Right ventricle myocardium inferior (tissue), 1 donor: ENCODE measurements around the gene LRRC7. TPM values are rescaled to one million over a fixed set of nuclear protein-coding genes. Genes with fewer than 3 reads are reported as not detected.

ENCODE experiments used
- ATAC-seq: fragments of 200-7000 bp; cut with Tn5 transposase; one replicate; pipeline ENCODE4 v1.9.1; 2020; ENCODE audit warnings: mild to moderate bottlenecking, moderate library complexity
- DNase-seq: peaks from one replicate; pipeline ENCODE4 v3.0.0; 2021; ENCODE audit errors: missing footprints
- intact Hi-C: fragments of 100-400 bp; cut with DNase I; formaldehyde crosslinking; loops from one replicate; pipeline ENCODE4 v1.11.0; 2022
- total RNA-seq: library from RNA; stranded (reverse); fragmentation: NEBNext Ultra II Directional; extraction: Animal tissue kit (Norgen Biotek cat#: 25700); gene quantifications from one replicate; pipeline ENCODE4 v1.2.1, GENCODE V29; 2021
- donor health status: DM: no; HTN: yes; CAD: no; lungs with severe emphysema.

Gene LRRC7
- total RNA-seq, 1 donor from 2014 or later = 3.3 TPM

GRCh38 chr1:69985376-69985775, 417.7 kb downstream of the LRRC7 start:
- DNase-seq = no peak
- ATAC-seq = no peak
- intact Hi-C loops = no loop called here

GRCh38 chr1:69985901-69986439, 418.2 kb downstream of the LRRC7 start:
- DNase-seq (no peak), ATAC-seq (no peak)
- intact Hi-C loops = no loop called here

- no peak for ATAC-seq
- intact Hi-C loops = no loop called here
These were observed 420.2 kb downstream of the LRRC7 start for GRCh38 chr1:69987881-69988280.

GRCh38 chr1:69991644-69992043, 423.9 kb downstream of the LRRC7 start:
- DNase-seq (no peak), ATAC-seq (no peak)
- intact Hi-C loops = loop anchor here (1.0 kb wide), 1 partner anchor 12 kb away; no protein-coding TSS in a partner anchor

More at GRCh38 chr1:69987881-69988280, 420.2 kb downstream of the LRRC7 start:
- DNase-seq = no peak

GRCh38 chr1:69992594-69992993, 424.9 kb downstream of the LRRC7 start:
- ATAC-seq (no peak), DNase-seq (no peak)
- intact Hi-C loops = no loop called here

DNA sequence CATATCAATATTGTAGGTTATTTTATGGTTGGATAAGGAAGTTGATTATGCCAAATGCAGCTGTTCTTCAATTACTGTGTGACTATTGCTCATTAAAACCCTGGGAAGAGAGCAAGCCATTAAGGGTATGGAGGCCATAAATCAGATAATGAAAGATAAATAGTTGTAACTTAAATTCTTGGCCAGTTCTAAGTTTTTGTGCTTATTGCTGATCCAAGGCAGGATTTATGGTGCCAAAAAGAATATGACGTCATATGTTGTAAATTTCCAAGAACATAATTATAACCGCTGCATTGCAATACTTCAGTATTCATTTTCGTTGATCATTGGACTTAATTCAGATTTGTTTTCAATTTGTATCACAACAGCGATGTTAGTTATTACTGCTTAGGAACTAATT, 426.1 kb downstream of the LRRC7 start:
- intact Hi-C loops = no loop called here
- ATAC-seq (no peak), DNase-seq (no peak)

DNA sequence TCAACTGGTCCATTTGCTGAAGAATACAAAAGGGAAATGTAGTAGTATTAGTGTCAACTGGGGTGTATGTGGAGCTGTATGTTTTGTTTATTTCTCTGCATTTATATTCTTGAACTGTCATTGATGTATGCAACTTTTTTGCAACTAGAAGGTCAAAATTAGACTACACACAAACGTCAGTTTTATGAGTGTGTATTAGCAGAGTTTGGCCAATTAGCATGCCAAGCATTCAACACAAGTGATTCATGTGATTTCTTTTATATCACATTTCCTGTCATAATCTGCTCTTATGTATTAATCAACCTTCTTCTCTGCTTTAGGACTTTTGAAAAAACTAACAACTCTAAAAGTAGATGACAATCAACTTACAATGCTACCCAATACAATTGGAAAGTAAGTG, 426.5 kb downstream of the LRRC7 start:
- no peak for DNase-seq
- intact Hi-C loops = no loop called here
- no peak for ATAC-seq

DNA sequence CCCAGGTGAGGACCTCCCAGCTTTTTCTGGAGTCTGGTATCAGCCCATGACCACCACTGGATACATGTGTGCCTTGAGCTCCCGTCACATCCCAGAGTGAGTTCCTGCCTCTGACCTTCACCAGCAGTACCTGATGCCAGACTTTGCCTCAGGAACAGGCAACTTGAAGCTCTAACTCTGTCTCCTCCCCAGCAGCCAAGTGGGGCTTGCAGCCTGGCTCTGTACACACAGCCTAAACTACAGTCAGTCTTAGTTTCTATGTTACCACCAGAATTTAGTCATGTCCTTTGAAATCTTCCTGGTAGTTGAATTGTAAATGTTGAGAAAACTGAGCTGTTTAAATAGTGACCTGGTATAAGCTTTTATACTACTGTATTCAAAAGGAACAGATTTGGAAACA, 431.1 kb downstream of the LRRC7 start:
- intact Hi-C loops = no loop called here
- ATAC-seq = no peak
- DNase-seq = no peak

DNA sequence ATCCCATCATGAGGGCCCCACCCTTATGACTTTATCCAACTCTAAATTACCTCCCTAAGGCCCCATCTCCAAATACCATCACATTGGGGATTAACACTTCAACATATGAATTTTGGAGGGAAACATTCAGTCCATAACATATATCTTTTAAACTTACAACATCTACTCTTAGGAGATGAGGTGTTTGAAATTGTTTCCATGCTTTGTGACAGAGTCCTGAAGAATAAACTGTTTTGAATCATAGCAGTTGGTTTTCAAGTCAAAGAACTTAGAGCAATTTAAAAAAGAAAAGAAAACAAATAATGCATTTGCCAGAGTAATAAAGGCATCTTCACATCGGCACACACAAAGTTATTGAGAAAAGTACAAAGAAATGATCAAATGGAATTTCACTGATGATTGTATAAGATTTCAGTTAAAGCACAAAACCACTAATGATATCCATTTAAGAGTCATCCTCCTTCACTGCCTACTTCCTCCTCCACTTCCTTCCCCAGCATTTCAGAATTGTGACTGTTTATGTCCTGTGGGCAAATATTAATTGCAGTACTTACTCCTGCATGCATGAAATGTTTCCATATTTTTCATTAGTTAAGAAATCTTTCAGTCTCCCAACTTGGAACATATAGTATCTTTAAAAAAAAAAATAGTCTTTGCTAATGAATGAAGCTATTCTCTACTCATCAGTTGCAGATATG, 435.6 kb downstream of the LRRC7 start:
- no peak for ATAC-seq
- intact Hi-C loops = no loop called here
- DNase-seq = no peak

DNA sequence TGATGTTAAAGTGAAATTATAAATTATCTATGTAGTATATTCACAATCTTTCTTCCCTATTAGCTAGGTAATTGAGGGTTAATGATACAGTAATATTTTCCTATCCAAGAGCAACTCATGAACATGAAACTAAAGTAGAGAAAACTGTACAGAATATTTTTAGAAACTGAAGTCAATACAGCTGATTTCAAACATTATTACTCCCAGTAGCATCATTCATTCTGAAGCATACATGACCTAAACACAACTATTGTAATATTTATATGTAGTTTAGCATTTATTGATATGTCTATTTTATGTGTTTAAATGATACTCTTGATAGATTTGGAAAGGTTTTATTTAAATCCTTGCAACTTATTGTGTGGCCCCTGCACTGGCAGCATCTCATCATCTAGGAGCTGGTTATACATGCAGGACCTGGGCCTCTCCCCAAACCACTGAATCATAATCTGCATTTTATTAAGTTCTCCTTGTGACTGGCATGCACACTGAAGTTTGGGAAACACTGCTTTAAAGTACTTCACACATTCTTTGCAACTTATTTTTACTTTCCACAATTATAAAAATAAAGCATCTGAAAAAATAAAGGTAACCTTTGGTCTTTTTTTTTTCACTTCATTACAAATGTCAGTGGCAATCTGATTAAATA, 437.8 kb downstream of the LRRC7 start:
- ATAC-seq = no peak
- intact Hi-C loops = no loop called here

DNA sequence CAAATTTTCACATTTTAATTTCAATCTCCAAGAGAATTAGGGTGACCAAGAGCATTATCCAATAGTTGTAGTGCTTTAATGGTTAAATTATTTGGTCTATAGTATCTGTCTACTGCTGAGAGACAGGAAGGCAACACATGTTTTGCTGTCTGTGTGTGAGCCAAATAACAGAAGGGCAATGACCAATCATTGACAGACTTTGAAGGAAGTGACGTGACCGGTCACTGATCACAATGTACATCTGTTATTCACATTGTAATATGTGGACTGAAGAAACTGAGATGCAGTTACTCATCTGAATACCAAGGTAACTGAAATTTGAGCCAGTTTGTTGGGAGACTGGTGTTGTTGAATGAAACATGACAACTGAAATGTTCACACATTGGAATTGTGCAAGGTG, 440.9 kb downstream of the LRRC7 start:
- ATAC-seq (no peak), DNase-seq (no peak)
- intact Hi-C loops = no loop called here

More for the DNA sequence above, 437.8 kb downstream of the LRRC7 start:
- DNase-seq = no peak

DNA sequence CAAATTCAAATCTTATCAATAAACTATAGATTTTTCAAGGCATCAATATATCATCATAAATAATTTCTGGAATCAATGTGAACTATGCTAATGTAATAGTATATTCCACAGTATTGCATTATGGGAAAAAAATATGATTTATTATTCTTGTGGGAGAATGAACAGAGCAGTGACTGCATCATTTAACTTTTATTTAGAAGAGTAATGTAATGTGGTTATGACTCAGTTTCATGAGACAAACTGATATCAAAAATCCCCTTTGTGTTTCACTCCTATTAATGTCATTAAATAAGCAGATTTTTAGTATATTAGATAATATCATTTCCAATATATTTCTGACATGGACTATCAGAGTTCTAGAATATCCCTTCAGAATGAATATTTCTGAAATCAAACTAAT, 450.0 kb downstream of the LRRC7 start:
- ATAC-seq (no peak), DNase-seq (no peak)
- intact Hi-C loops = no loop called here

DNA sequence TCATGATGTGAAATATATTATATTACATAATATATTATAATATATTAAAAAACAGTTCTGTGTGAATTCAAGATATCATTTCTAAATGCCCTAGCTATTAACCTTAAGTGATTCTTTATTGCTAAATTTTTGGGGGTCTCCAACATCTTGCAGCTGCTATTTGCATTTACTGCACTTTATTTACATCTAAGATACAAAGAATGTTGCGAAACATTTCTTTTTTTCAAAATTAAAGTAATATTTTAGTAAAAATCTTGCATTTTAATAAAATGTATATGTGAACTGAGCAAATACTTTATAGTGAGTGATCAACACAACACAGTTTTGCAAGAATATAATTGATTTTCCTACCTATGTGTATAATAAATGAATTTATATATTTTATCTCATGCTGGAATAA, 456.6 kb downstream of the LRRC7 start:
- no peak for ATAC-seq
- DNase-seq = no peak
- intact Hi-C loops = no loop called here

GRCh38 chr1:70025052-70025451, 457.3 kb downstream of the LRRC7 start:
- ATAC-seq (no peak), DNase-seq (no peak)
- intact Hi-C loops = no loop called here

- DNase-seq (no peak), ATAC-seq (no peak)
- intact Hi-C loops = no loop called here
These were observed 458.1 kb downstream of the LRRC7 start for GRCh38 chr1:70025846-70026245.

DNA sequence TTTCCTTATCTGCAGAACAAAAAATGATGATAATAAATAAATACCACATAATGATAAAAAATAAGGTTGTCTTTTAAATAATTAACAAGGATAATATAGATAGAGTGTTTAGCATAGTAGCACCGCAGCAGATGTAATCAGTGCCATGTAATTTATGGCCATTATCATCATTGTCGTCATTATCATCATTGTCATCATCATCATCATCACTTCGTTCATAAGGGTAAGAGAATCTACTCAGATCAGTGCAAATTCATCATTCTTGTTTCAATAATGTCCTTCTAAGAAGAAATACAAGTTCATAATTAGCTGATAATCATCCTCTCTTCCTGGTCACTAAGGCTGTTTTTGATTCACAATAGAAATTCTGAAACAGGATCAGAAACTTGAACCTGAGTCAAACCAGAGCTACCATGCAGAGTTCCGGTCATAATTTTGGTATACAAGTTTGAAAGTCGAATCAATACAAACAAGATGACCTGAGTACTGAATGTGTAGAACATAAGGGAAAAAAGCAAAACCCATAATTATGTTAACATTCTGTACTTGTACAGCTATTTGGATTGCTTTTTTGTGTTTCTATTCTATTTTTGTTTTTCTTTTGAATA, 465.6 kb downstream of the LRRC7 start:
- DNase-seq (no peak), ATAC-seq (no peak)
- intact Hi-C loops = no loop called here

- DNase-seq (no peak), ATAC-seq (no peak)
- intact Hi-C loops = no loop called here
These were observed 466.2 kb downstream of the LRRC7 start for GRCh38 chr1:70033936-70034335.

GRCh38 chr1:70034403-70034802, 466.7 kb downstream of the LRRC7 start:
- intact Hi-C loops = no loop called here
- ATAC-seq (no peak), DNase-seq (no peak)

DNA sequence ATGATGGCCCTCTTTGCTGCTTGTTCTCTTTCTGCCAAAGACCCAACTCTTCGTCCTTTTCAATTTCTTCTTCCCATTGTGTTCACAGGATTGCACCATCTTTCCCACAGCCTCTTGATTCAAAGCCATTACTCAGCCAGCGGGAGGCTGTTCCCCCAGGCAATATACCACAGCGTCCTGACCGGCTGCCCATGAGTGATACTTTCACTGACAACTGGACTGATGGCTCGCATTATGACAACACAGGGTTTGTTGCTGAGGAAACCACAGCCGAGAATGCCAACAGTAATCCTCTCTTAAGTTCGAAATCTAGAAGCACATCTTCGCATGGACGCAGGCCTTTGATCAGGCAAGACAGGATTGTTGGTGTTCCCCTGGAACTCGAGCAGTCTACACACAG, 470.3 kb downstream of the LRRC7 start:
- intact Hi-C loops = no loop called here
- DNase-seq (peak; percentile 49), ATAC-seq (no peak)

- intact Hi-C loops = no loop called here
- ATAC-seq (no peak), DNase-seq (no peak)
These were observed 471.8 kb downstream of the LRRC7 start for GRCh38 chr1:70039485-70039884.
